Measurements from ENCODE around the gene SGF29.

DNA sequence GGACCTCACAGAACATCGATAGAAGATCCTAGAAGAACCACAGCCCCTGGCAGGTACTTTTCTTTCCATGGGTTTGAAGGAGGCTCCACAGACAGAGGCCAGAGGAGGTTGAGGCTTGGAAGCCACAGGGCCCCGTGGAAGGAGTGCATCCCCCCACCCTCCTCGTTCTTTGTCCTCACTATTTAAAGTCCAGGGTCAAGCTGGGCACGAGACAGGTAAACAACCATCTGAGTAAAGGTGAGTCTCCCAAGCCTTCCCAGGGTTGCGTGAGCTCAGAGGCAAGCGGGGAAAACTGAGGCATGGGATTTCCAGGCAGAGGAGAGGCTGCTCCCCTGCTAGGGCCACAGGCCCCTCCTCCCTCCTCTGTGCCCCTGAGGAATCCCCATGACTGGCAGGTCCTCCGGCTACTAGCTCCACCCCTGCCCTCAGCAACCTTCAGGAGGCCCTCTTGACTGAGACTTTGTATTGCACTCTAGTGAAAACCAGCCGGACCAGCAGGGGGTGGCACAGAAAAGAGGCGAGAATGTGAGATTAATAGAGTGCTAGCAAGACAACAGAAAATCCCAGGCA lies 44.1 kb downstream of the SGF29 start:
- TF ChIP-seq, protein P1, sequence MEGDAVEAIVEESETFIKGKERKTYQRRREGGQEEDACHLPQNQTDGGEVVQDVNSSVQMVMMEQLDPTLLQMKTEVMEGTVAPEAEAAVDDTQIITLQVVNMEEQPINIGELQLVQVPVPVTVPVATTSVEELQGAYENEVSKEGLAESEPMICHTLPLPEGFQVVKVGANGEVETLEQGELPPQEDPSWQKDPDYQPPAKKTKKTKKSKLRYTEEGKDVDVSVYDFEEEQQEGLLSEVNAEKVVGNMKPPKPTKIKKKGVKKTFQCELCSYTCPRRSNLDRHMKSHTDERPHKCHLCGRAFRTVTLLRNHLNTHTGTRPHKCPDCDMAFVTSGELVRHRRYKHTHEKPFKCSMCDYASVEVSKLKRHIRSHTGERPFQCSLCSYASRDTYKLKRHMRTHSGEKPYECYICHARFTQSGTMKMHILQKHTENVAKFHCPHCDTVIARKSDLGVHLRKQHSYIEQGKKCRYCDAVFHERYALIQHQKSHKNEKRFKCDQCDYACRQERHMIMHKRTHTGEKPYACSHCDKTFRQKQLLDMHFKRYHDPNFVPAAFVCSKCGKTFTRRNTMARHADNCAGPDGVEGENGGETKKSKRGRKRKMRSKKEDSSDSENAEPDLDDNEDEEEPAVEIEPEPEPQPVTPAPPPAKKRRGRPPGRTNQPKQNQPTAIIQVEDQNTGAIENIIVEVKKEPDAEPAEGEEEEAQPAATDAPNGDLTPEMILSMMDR (conservative IDR thresholded peaks at IDR 0.05): no peak
- TF ChIP-seq ZFX (IDR thresholded peaks at IDR 0.05): no peak
